Naive B cell (primary cell): Measurements from ENCODE around the gene CLEC1B. TPM values are rescaled to one million over a fixed set of nuclear protein-coding genes. Genes with fewer than 3 reads are reported as not detected.

Source experiments
- polyA plus RNA-seq, 6 donors: library from polyadenylated mRNA; unstranded; fragments of 300-500 nt; fragmentation: Illumina TruSeq; gene quantifications; one replicate each; pipeline ENCODE4 v1.2.3, GENCODE V29; 2021; ENCODE audit warnings: low read depth in 6 of 6

CLEC1B gene
- polyA plus RNA-seq, 6 donors from 2014 or later: 0.48 to 3.1 (median 1.3) TPM

Other genes starting within 250 kb of the CLEC1B start
- 1,000 to 10,000 TPM in 5 of 6 donors, 100 to 1,000 TPM in 1; 814 to 1,329 (median 1,116) TPM for gene CD69, start 238.2 kb downstream of the CLEC1B start, polyA plus RNA-seq
- gene KLRF1, start 171.6 kb downstream of the CLEC1B start, polyA plus RNA-seq: 1 to 10 TPM in 5 of 6 donors, not detected in 1; 1.6 to 5.6 (median 2.4) TPM
- gene CLEC2B, start 129.8 kb downstream of the CLEC1B start, polyA plus RNA-seq: 10 to 100 TPM; 47.2 to 85.8 (median 61.3) TPM
- gene KLRF2, start 117.6 kb downstream of the CLEC1B start, polyA plus RNA-seq: not detected
- gene CLEC2A, start 66.8 kb downstream of the CLEC1B start, polyA plus RNA-seq: not detected
- 1 to 10 TPM in 1 of 6 donors, under 1 TPM in 3, not detected in 2; 0.29 to 1.6 (median 0.38) TPM for gene CLEC12A, start 27.7 kb downstream of the CLEC1B start, polyA plus RNA-seq
- not detected for gene CLEC12B, start 11.5 kb upstream of the CLEC1B start, polyA plus RNA-seq
- not detected for gene CLEC9A, start 31.6 kb upstream of the CLEC1B start, polyA plus RNA-seq
- gene CLEC1A, start 99.9 kb upstream of the CLEC1B start, polyA plus RNA-seq: not detected
- gene CLEC7A, start 131.1 kb upstream of the CLEC1B start, polyA plus RNA-seq: under 1 TPM in 4 of 6 donors, not detected in 2; 0.12 to 0.78 (median 0.58) TPM
- gene OLR1, start 173.0 kb upstream of the CLEC1B start, polyA plus RNA-seq: not detected
- not detected for gene TMEM52B, start 179.9 kb upstream of the CLEC1B start, polyA plus RNA-seq
- gene GABARAPL1, start 213.8 kb upstream of the CLEC1B start, polyA plus RNA-seq: 1 to 10 TPM in 5 of 6 donors, not detected in 1; 1.3 to 2.8 (median 2.1) TPM